ENCODE data around the gene ENDOV.
"Not testable (repeated sequence)": the region's sequence is repeated elsewhere in the genome, so short reads cannot be mapped to it uniquely, and the experiment has no call there.

Gene ENDOV

GRCh38 chr17:80388601-80389000 is 26.4 kb upstream of the ENDOV start:
- FAIRE-seq, result no peak

- no peak for FAIRE-seq
Observed at GRCh38 chr17:80389011-80389995, 25.7 kb upstream of the ENDOV start.

- FAIRE-seq, result no peak
Observed at GRCh38 chr17:80393241-80393890, 21.6 kb upstream of the ENDOV start.

GRCh38 chr17:80393961-80394360 is 21.0 kb upstream of the ENDOV start:
- no peak for FAIRE-seq

GRCh38 chr17:80394629-80395216 is 20.2 kb upstream of the ENDOV start:
- no peak for FAIRE-seq

GRCh38 chr17:80395402-80396151 is 19.4 kb upstream of the ENDOV start:
- FAIRE-seq, result no peak

- no peak for FAIRE-seq
Observed at GRCh38 chr17:80396157-80397033, 18.6 kb upstream of the ENDOV start.

GRCh38 chr17:80397034-80397387 is 18.0 kb upstream of the ENDOV start:
- FAIRE-seq, result no peak

GRCh38 chr17:80397686-80398085 is 17.3 kb upstream of the ENDOV start:
- FAIRE-seq, result no peak

- FAIRE-seq, result not testable (repeated sequence)
Observed at GRCh38 chr17:80401086-80401485, 13.9 kb upstream of the ENDOV start.

GRCh38 chr17:80402102-80402501 is 12.9 kb upstream of the ENDOV start:
- not testable (repeated sequence) for FAIRE-seq

- FAIRE-seq, result no peak
Observed at GRCh38 chr17:80402959-80403358, 12.0 kb upstream of the ENDOV start.

- no peak for FAIRE-seq
Observed at GRCh38 chr17:80406146-80406545, 8.8 kb upstream of the ENDOV start.

- FAIRE-seq, result not testable (repeated sequence)
Observed at GRCh38 chr17:80407917-80408316, 7.0 kb upstream of the ENDOV start.

GRCh38 chr17:80408872-80409271 is 6.1 kb upstream of the ENDOV start:
- no peak for FAIRE-seq

- no peak for FAIRE-seq
Observed at GRCh38 chr17:80409626-80410025, 5.3 kb upstream of the ENDOV start.

- not testable (repeated sequence) for FAIRE-seq
Observed at GRCh38 chr17:80410441-80411087, 4.4 kb upstream of the ENDOV start.

GRCh38 chr17:80413771-80414507 is 1.0 kb upstream of the ENDOV start:
- no peak for FAIRE-seq

GRCh38 chr17:80414508-80414802 is 512 bp upstream of the ENDOV start:
- no peak for FAIRE-seq

GRCh38 chr17:80415626-80416137 is 715 bp downstream of the ENDOV start:
- no peak for FAIRE-seq
